ENCODE data around the gene ATP2A2. TPM values are rescaled to one million over a fixed set of nuclear protein-coding genes. Genes with fewer than 3 reads are reported as not detected.

The ATP2A2 gene
- total and polyA plus RNA-seq, 2 experiments from 2014 or later: 47.2 to 225 TPM

DNA sequence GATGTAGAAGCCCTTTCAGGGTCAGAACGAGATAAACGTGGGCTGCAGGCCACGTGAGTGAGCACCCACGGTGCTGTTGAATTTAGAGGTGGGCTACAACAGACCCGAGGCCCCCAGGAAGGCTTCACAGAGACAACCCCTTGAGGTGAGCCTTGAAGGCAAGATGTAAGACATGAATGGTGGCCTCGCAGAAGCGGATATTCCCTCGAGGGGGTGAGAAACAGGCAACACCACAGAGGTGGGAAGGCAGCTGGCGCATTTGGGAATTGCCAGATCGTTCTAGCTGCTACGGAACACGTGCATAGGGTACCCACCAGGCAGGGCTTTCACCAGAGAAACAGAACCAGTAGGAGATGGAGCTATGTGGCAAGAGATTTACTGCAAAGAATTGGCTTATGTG is 22.6 kb upstream of the ATP2A2 start:
- Mint-ChIP-seq H3K9me3 (no peaks in the 10 kb centered on the region), H3K4me1 (no peaks in the 10 kb centered on the region), H3K36me3 (ENCODE audit: low read depth) (no peaks in the 10 kb centered on the region), H3K27ac (no peak overlapping the region), H3K4me3 (no peak overlapping the region), H3K27me3 (ENCODE audit: insufficient read depth, low read depth, poor library complexity) (peaks cover 4% of the 10 kb centered on the region)
- no peak for ATAC-seq
- H3K79me2 ChIP-seq (replicated peaks; ENCODE audit: insufficient read depth): no peaks in the 10 kb centered on the region
- H4K20me1 ChIP-seq (replicated peaks; ENCODE audit: insufficient read depth): no peaks in the 10 kb centered on the region
- H3K27ac ChIP-seq (ENCODE audit: low read depth): no peak overlapping the region
- no peaks in the 10 kb centered on the region for H3K4me1 ChIP-seq (ENCODE audit: insufficient read depth)
- H3K4me3 ChIP-seq: no peak overlapping the region
- H3F3A ChIP-seq (replicated peaks; ENCODE audit: low read depth): no peaks in the 10 kb centered on the region
- H3K36me3 ChIP-seq (ENCODE audit: insufficient read depth): no peaks in the 10 kb centered on the region
- no peak for DNase-seq (ENCODE audit: low spot score)
- H2AFZ ChIP-seq: no peak overlapping the region
- H3K9me2 ChIP-seq (ENCODE audit: insufficient read depth): no peaks in the 10 kb centered on the region
- H3K27me3 ChIP-seq (ENCODE audit: insufficient read depth): no peaks in the 10 kb centered on the region
- no peak overlapping the region for H3K4me2 ChIP-seq
- TF ChIP-seq JUNB (IDR thresholded peaks at IDR 0.05; ENCODE audit: unreplicated experiment): no peak

GRCh38 chr12:110262442-110263388 is 18.3 kb upstream of the ATP2A2 start:
- Mint-ChIP-seq H3K9me3 (no peaks in the 10 kb centered on the region), H3K4me1 (peaks cover 10% of the 10 kb centered on the region; the same call in 2 of the 3 replicates), H3K27me3 (ENCODE audit: insufficient read depth, low read depth, poor library complexity) (peaks cover 6% of the 10 kb centered on the region), H3K4me3 (no peak overlapping the region), H3K36me3 (ENCODE audit: low read depth) (no peaks in the 10 kb centered on the region), H3K27ac (no peak overlapping the region)
- no peak overlapping the region for H2AFZ ChIP-seq
- H3K27ac ChIP-seq (ENCODE audit: low read depth): no peak overlapping the region
- H3F3A ChIP-seq (replicated peaks; ENCODE audit: low read depth): no peaks in the 10 kb centered on the region
- H3K79me2 ChIP-seq (replicated peaks; ENCODE audit: insufficient read depth): no peaks in the 10 kb centered on the region
- DNase-seq (ENCODE audit: low spot score) (no peak), ATAC-seq (no peak)
- H3K4me1 ChIP-seq (ENCODE audit: insufficient read depth): 0 out of 2 replicates have a peak, but pooled peaks cover 4% of the 10 kb centered on the region
- H4K20me1 ChIP-seq (replicated peaks; ENCODE audit: insufficient read depth): no peaks in the 10 kb centered on the region
- no peak overlapping the region for H3K4me3 ChIP-seq
- no peaks in the 10 kb centered on the region for H3K27me3 ChIP-seq (ENCODE audit: insufficient read depth)
- no peaks in the 10 kb centered on the region for H3K9me2 ChIP-seq (ENCODE audit: insufficient read depth)
- H3K36me3 ChIP-seq (ENCODE audit: insufficient read depth): no peaks in the 10 kb centered on the region
- no peak overlapping the region for H3K4me2 ChIP-seq
- TF ChIP-seq, protein P1, sequence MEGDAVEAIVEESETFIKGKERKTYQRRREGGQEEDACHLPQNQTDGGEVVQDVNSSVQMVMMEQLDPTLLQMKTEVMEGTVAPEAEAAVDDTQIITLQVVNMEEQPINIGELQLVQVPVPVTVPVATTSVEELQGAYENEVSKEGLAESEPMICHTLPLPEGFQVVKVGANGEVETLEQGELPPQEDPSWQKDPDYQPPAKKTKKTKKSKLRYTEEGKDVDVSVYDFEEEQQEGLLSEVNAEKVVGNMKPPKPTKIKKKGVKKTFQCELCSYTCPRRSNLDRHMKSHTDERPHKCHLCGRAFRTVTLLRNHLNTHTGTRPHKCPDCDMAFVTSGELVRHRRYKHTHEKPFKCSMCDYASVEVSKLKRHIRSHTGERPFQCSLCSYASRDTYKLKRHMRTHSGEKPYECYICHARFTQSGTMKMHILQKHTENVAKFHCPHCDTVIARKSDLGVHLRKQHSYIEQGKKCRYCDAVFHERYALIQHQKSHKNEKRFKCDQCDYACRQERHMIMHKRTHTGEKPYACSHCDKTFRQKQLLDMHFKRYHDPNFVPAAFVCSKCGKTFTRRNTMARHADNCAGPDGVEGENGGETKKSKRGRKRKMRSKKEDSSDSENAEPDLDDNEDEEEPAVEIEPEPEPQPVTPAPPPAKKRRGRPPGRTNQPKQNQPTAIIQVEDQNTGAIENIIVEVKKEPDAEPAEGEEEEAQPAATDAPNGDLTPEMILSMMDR (conservative IDR thresholded peaks at IDR 0.05; ENCODE audit: low read depth in 2 of 2): no peak
- TF ChIP-seq, protein P2, sequence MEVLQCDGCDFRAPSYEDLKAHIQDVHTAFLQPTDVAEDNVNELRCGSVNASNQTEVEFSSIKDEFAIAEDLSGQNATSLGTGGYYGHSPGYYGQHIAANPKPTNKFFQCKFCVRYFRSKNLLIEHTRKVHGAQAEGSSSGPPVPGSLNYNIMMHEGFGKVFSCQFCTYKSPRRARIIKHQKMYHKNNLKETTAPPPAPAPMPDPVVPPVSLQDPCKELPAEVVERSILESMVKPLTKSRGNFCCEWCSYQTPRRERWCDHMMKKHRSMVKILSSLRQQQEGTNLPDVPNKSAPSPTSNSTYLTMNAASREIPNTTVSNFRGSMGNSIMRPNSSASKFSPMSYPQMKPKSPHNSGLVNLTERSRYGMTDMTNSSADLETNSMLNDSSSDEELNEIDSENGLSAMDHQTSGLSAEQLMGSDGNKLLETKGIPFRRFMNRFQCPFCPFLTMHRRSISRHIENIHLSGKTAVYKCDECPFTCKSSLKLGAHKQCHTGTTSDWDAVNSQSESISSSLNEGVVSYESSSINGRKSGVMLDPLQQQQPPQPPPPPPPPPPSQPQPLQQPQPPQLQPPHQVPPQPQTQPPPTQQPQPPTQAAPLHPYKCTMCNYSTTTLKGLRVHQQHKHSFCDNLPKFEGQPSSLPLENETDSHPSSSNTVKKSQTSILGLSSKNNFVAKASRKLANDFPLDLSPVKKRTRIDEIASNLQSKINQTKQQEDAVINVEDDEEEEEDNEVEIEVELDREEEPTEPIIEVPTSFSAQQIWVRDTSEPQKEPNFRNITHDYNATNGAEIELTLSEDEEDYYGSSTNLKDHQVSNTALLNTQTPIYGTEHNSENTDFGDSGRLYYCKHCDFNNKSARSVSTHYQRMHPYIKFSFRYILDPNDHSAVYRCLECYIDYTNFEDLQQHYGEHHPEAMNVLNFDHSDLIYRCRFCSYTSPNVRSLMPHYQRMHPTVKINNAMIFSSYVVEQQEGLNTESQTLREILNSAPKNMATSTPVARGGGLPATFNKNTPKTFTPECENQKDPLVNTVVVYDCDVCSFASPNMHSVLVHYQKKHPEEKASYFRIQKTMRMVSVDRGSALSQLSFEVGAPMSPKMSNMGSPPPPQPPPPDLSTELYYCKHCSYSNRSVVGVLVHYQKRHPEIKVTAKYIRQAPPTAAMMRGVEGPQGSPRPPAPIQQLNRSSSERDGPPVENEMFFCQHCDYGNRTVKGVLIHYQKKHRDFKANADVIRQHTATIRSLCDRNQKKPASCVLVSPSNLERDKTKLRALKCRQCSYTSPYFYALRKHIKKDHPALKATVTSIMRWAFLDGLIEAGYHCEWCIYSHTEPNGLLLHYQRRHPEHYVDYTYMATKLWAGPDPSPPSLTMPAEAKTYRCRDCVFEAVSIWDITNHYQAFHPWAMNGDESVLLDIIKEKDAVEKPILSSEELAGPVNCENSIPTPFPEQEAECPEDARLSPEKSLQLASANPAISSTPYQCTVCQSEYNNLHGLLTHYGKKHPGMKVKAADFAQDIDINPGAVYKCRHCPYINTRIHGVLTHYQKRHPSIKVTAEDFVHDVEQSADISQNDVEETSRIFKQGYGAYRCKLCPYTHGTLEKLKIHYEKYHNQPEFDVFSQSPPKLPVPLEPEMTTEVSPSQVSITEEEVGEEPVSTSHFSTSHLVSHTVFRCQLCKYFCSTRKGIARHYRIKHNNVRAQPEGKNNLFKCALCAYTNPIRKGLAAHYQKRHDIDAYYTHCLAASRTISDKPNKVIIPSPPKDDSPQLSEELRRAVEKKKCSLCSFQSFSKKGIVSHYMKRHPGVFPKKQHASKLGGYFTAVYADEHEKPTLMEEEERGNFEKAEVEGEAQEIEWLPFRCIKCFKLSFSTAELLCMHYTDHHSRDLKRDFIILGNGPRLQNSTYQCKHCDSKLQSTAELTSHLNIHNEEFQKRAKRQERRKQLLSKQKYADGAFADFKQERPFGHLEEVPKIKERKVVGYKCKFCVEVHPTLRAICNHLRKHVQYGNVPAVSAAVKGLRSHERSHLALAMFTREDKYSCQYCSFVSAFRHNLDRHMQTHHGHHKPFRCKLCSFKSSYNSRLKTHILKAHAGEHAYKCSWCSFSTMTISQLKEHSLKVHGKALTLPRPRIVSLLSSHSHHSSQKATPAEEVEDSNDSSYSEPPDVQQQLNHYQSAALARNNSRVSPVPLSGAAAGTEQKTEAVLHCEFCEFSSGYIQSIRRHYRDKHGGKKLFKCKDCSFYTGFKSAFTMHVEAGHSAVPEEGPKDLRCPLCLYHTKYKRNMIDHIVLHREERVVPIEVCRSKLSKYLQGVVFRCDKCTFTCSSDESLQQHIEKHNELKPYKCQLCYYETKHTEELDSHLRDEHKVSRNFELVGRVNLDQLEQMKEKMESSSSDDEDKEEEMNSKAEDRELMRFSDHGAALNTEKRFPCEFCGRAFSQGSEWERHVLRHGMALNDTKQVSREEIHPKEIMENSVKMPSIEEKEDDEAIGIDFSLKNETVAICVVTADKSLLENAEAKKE (CRISPR knock-in tag; IDR thresholded peaks at IDR 0.05): no peak
- TF ChIP-seq JUNB (IDR thresholded peaks at IDR 0.05; ENCODE audit: unreplicated experiment) (no peak), REST (IDR thresholded peaks at IDR 0.05; ENCODE audit: unreplicated experiment) (no peak), EZH2phosphoT487 (IDR thresholded peaks at IDR 0.05; ENCODE audit: unreplicated experiment) (no peak), NANOG (IDR thresholded peaks at IDR 0.05; ENCODE audit: borderline replicate concordance) (no peak), POLR2AphosphoS5 (IDR thresholded peaks at IDR 0.05; ENCODE audit: low read depth) (no peak), CREB1 (CRISPR knock-in tag; IDR thresholded peaks at IDR 0.05; ENCODE audit: low read depth) (no peak)
